HepG2 (cell line): ENCODE measurements around the gene KCNIP3. TPM values are rescaled to one million over a fixed set of nuclear protein-coding genes. Genes with fewer than 3 reads are reported as not detected.

Source experiments
- ATAC-seq: fragments of 200-7000 bp; cut with Tn5 transposase; 3 replicates; pipeline ENCODE4 v1.9.1; 2020; ENCODE audit warnings: mild to moderate bottlenecking, moderate library complexity
- BruUV-seq: library from RNA; stranded (reverse); fragments of 400-500 nt; replicated peaks from 2 replicates; lab custom pipeline; 2021; lab: Mats Ljungman, UMichigan
- CTCF ChIA-PET: fragments of 300-600 bp; formaldehyde crosslinking; extraction: SDS; loops from one replicate; lab custom pipeline; 2021; ENCODE audit warnings: low total read pairs, inconsistent platforms, low intra/inter-chr PET ratio; lab: Yijun Ruan, JAX
- POLR2A ChIA-PET: fragments of 350-600 bp; sonication (Branson Sonifier 250); formaldehyde crosslinking; loops from one replicate; lab custom pipeline; 2020; ENCODE audit warnings: antibody characterized with exemption, inconsistent platforms; lab: Yijun Ruan, JAX
- DNase-seq: peaks from one replicate; pipeline ENCODE4 v3.0.0-alpha.2; 2015; ENCODE audit warnings: low spot score
- FAIRE-seq: peaks from 3 replicates; lab custom pipeline; 2011; peaks lifted over from hg19 to GRCh38; lab: Jason Lieb, UNC
- H2AFZ ChIP-seq: one replicate; pipeline ENCODE4 v1.6.1; 2011; ENCODE audit warnings: low read length, inconsistent platforms
- H3K27ac ChIP-seq: fragments of 300-600 bp; 3 replicates; pipeline ENCODE4 v1.8.0; 2011; ENCODE audit warnings: mixed run types, mild to moderate bottlenecking, mixed read lengths, low read length, inconsistent platforms; ENCODE audit not compliant: insufficient read depth; ENCODE audit errors: extremely low read length
- H3K27me3 ChIP-seq, 2 experiments: fragments of 200-600 bp in 1 of 2; 2 replicates in 1 of 2; 3 replicates in 1 of 2; pipeline versions ENCODE4 v1.6.0 to v1.8.0; 2011; ENCODE audit warnings: low read length in 2 of 2, mild to moderate bottlenecking in 2 of 2, moderate library complexity in 2 of 2, inconsistent platforms in 1 of 2; ENCODE audit not compliant: insufficient read depth in 2 of 2, control insufficient read depth in 1 of 2
- H3K36me3 ChIP-seq, 2 experiments: fragments of 200-600 bp in 1 of 2; replicated peaks in 1 of 2; 2 replicates in 1 of 2; 3 replicates in 1 of 2; pipeline versions ENCODE4 v1.5.1 to v1.8.0; 2011; ENCODE audit warnings: low read length in 2 of 2, inconsistent platforms in 1 of 2; ENCODE audit not compliant: insufficient read depth in 2 of 2, control insufficient read depth in 1 of 2
- H3K4me1 ChIP-seq: 2 replicates; pipeline ENCODE4 v1.5.1; 2012; ENCODE audit warnings: low read length, inconsistent platforms; ENCODE audit not compliant: insufficient read depth
- H3K4me2 ChIP-seq: 2 replicates; pipeline ENCODE4 v1.6.0; 2011; ENCODE audit warnings: low read depth, low read length, inconsistent platforms
- H3K4me3 ChIP-seq, 3 experiments: fragments of 200-600 bp in 1 of 3; sonication (generic), shearing (Covaris generic) in 1 of 3; replicated peaks in 1 of 3; 2 replicates each; pipeline ENCODE4 v1.5.1; 2011 to 2016; ENCODE audit warnings: low read length in 3 of 3, inconsistent platforms in 2 of 3, low read depth in 2 of 3, mild to moderate bottlenecking in 2 of 3, control low read depth in 1 of 3, mixed read lengths in 1 of 3; ENCODE audit not compliant: insufficient read depth in 1 of 3
- H3K79me2 ChIP-seq: one replicate; pipeline ENCODE4 v1.6.1; 2011; ENCODE audit warnings: low read length, inconsistent platforms; ENCODE audit not compliant: insufficient read depth
- H3K9ac ChIP-seq: 2 replicates; pipeline ENCODE4 v1.6.0; 2011; ENCODE audit warnings: mild to moderate bottlenecking, low read depth, low read length, inconsistent platforms; ENCODE audit not compliant: insufficient read depth
- H3K9me3 ChIP-seq: 2 replicates; pipeline ENCODE4 v1.5.1; 2012; ENCODE audit warnings: mild to moderate bottlenecking, low read length
- H4K20me1 ChIP-seq: 2 replicates; pipeline ENCODE4 v1.6.0; 2011; ENCODE audit warnings: inconsistent platforms, mild to moderate bottlenecking, low read length, moderate library complexity; ENCODE audit not compliant: insufficient read depth
- ARID2 ChIP-seq: sonication (generic); formaldehyde crosslinking; IDR thresholded peaks from 2 replicates; pipeline ENCODE4 v1.8.1; 2022; ENCODE audit warnings: mild to moderate bottlenecking, missing genetic modification reagents, borderline replicate concordance
- CREB1 ChIP-seq, 2 experiments: fragments of 450-650 bp in 1 of 2; IDR thresholded peaks; 2 replicates each; pipeline ENCODE4 v1.6.1; 2016 to 2017; ENCODE audit warnings: control low read depth in 1 of 2, mild to moderate bottlenecking in 1 of 2, missing compliant biosample characterization in 1 of 2, missing genetic modification characterization in 1 of 2
- GATA4 ChIP-seq: sonication (generic); IDR thresholded peaks from 2 replicates; pipeline ENCODE4 v1.6.1; 2016; ENCODE audit warnings: antibody characterized with exemption, low read depth, borderline replicate concordance
- KAT8 ChIP-seq: IDR thresholded peaks from 2 replicates; pipeline ENCODE4 v1.6.1; 2016; ENCODE audit warnings: missing genetic modification reagents, missing compliant biosample characterization
- MLX ChIP-seq: IDR thresholded peaks from 2 replicates; pipeline ENCODE4 v1.6.1; 2016
- ZBTB7B ChIP-seq: sonication (generic); formaldehyde crosslinking; IDR thresholded peaks from 2 replicates; pipeline ENCODE4 v1.4.0; 2020; ENCODE audit warnings: missing genetic modification reagents
- ZNF30 ChIP-seq: sonication (generic); formaldehyde crosslinking; IDR thresholded peaks from 2 replicates; pipeline ENCODE4 v1.5.0; 2020; ENCODE audit warnings: mild to moderate bottlenecking, missing genetic modification reagents
- ZNF883 ChIP-seq: sonication (generic); formaldehyde crosslinking; IDR thresholded peaks from 2 replicates; pipeline ENCODE4 v1.5.1; 2020; ENCODE audit warnings: mild to moderate bottlenecking, missing genetic modification reagents; ENCODE audit errors: not compliant biosample characterization
- ZZZ3 ChIP-seq: sonication (generic); formaldehyde crosslinking; IDR thresholded peaks from 2 replicates; pipeline ENCODE4 v1.4.0; 2020; ENCODE audit warnings: missing genetic modification reagents, mild to moderate bottlenecking, borderline replicate concordance
- WGBS: methylation state at CpG from one replicate; pipeline ENCODE4 v1.1.6; 2017; ENCODE audit warnings: low lambda C conversion rate; 5-methylcytosine and 5-hydroxymethylcytosine counted together
- in situ Hi-C: cut with HindIII; loops from 2 replicates; pipeline ENCODE4 v1.10.0; 2017; ENCODE audit warnings: low pct_unique_long_range_greater_than_20kb; ENCODE audit not compliant: extremely low pct_ligation_motif_present
- intact Hi-C: fragments of 100-400 bp; cut with micrococcal nuclease; formaldehyde crosslinking; loops from one replicate; pipeline ENCODE4 v1.10.0; 2022; ENCODE audit not compliant: unreplicated experiment
- polyA plus RNA-seq, 8 experiments: library from polyadenylated mRNA; depleted of rRNA in 3 of 8; stranded (reverse) in 7 of 8; unstranded in 1 of 8; fragments of >200 nt; fragmentation: Illumina TruSeq in 4 of 8; extraction: Trizol in 4 of 8; gene quantifications; 2 replicates each; pipeline versions ENCODE4 v1.2.1 to v1.2.3, GENCODE V29; 2011 to 2016; ENCODE audit warnings: low read depth in 4 of 8, missing spikeins in 1 of 8, mixed read lengths in 1 of 8; ENCODE audit not compliant: insufficient read depth in 1 of 8
- total RNA-seq, 5 experiments: library from RNA; depleted of rRNA; stranded (reverse); fragments of >200 nt; fragmentation: Illumina TruSeq; extraction: Trizol; gene quantifications; 2 replicates each; pipeline ENCODE4 v1.2.3, GENCODE V29; 2016; ENCODE audit warnings: low read depth in 1 of 5
- TF ChIP-seq, protein P1 (sequence below): sonication (generic); formaldehyde crosslinking; IDR thresholded peaks from 2 replicates; pipeline ENCODE4 v1.4.0; 2020; ENCODE audit warnings: low read depth, mild to moderate bottlenecking, missing genetic modification reagents

Gene KCNIP3
- total and polyA plus RNA-seq, 2 of the 13 experiments (the other 11 are each of a cell fraction or from before 2014, with no cell fraction given) = not detected

GRCh38 chr2:95320986-95321767 is 24.0 kb downstream of the KCNIP3 start:
- intact Hi-C loops = no loop called here
- H3K79me2 ChIP-seq = no peaks in the 10 kb centered on the region
- ChIA-PET CTCF (no interaction called here), POLR2A (no interaction called here)
- no peaks in the 10 kb centered on the region for H3K4me1 ChIP-seq
- no peaks in the 10 kb centered on the region; the same call in 1 of the 2 replicates for H4K20me1 ChIP-seq
- H3K4me2 ChIP-seq = no peak overlapping the region
- WGBS = 27% methylated on average over 18 of the region's 18 CpGs
- in situ Hi-C loops = no loop called here
- H3K4me3 ChIP-seq = no peak overlapping the region
- FAIRE-seq (no peak), DNase-seq (no peak), ATAC-seq (no peak)
- no TSS peak for BruUV-seq
- H3K27me3 ChIP-seq = peaks cover 7 to 56% of the 10 kb centered on the region in 2 experiments; a peak in 4 of 5 replicates
- H3K9ac ChIP-seq = no peak overlapping the region
- TF ChIP-seq, protein P1, sequence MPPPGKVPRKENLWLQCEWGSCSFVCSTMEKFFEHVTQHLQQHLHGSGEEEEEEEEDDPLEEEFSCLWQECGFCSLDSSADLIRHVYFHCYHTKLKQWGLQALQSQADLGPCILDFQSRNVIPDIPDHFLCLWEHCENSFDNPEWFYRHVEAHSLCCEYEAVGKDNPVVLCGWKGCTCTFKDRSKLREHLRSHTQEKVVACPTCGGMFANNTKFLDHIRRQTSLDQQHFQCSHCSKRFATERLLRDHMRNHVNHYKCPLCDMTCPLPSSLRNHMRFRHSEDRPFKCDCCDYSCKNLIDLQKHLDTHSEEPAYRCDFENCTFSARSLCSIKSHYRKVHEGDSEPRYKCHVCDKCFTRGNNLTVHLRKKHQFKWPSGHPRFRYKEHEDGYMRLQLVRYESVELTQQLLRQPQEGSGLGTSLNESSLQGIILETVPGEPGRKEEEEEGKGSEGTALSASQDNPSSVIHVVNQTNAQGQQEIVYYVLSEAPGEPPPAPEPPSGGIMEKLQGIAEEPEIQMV (CRISPR knock-in tag) = no peak
- no peak for TF ChIP-seq ZNF883 (CRISPR knock-in tag)
- TF ChIP-seq MLX = no peak
- TF ChIP-seq CREB1 (IDR thresholded peaks at IDR 0.05) = no peak
- no peak for TF ChIP-seq CREB1 (CRISPR knock-in tag; IDR thresholded peaks at IDR 0.05)
- no peak for TF ChIP-seq KAT8 (CRISPR knock-in tag)
- TF ChIP-seq ZNF30 (CRISPR knock-in tag) = no peak
- no peak for TF ChIP-seq GATA4
- TF ChIP-seq ZBTB7B (CRISPR knock-in tag) = no peak
- no peak for TF ChIP-seq ARID2 (CRISPR knock-in tag)
- TF ChIP-seq ZZZ3 = no peak
- no peaks in the 10 kb centered on the region for H3K9me3 ChIP-seq
- H3K27ac ChIP-seq = no peak overlapping the region
- H3K36me3 ChIP-seq = no peaks in the 10 kb centered on the region
- no peak overlapping the region for H2AFZ ChIP-seq
